K562 (cell line): ENCODE data around the gene UQCRH. TPM values are rescaled to one million over a fixed set of nuclear protein-coding genes. Genes with fewer than 3 reads are reported as not detected.
A peak's percentile ranks its signal among the peaks of the same experiment; 100 is the strongest.

Experiments used
- BHLHE40 ChIP-seq: IDR thresholded peaks from 2 replicates; pipeline ENCODE4 v1.6.1; 2011; ENCODE audit warnings: low read length, improper control_type of control experiment
- BRF2 ChIP-seq: IDR thresholded peaks from 3 replicates; pipeline ENCODE4 v1.6.1; 2011; ENCODE audit warnings: borderline replicate concordance, mild to moderate bottlenecking; ENCODE audit not compliant: insufficient read length, insufficient read depth
- CHD4 ChIP-seq: fragments of 200-600 bp; sonication (generic); IDR thresholded peaks from 3 replicates; pipeline ENCODE4 v1.6.1; 2012; ENCODE audit warnings: low read depth, mild to moderate bottlenecking, mixed read lengths, low read length, inconsistent platforms; ENCODE audit not compliant: insufficient read depth, insufficient replicate concordance, poor library complexity, severe bottlenecking
- ETV6 ChIP-seq, 3 experiments: fragments of 150-350 bp in 1 of 3; sonication (generic) in 1 of 3; formaldehyde crosslinking in 1 of 3; IDR thresholded peaks; 2 replicates each; pipeline versions ENCODE4 v1.6.1 to v1.8.0; 2014 to 2022; ENCODE audit warnings: borderline replicate concordance in 2 of 3, low read depth in 2 of 3, antibody characterized with exemption in 1 of 3, low read length in 1 of 3, mild to moderate bottlenecking in 1 of 3, missing genetic modification reagents in 1 of 3
- FOXJ3 ChIP-seq: sonication (generic); formaldehyde crosslinking; IDR thresholded peaks from 2 replicates; pipeline ENCODE4 v1.4.0; 2020; ENCODE audit warnings: mild to moderate bottlenecking, missing genetic modification reagents
- HCFC1 ChIP-seq: IDR thresholded peaks from 2 replicates; pipeline ENCODE4 v1.6.1; 2012; ENCODE audit warnings: low read depth, low read length, improper control_type of control experiment
- MAFK ChIP-seq: IDR thresholded peaks from 2 replicates; pipeline ENCODE4 v1.6.1; 2011; ENCODE audit warnings: low read length, improper control_type of control experiment
- NUFIP1 ChIP-seq: fragments of 450-650 bp; IDR thresholded peaks from 2 replicates; pipeline ENCODE4 v1.6.1; 2018; ENCODE audit not compliant: partially characterized antibody
- PHF8 ChIP-seq: fragments of 200-600 bp; sonication (generic); IDR thresholded peaks from 2 replicates; pipeline ENCODE4 v1.6.1; 2012; ENCODE audit warnings: mixed run types, mild to moderate bottlenecking, inconsistent platforms, low read length, moderate library complexity, borderline replicate concordance
- POLR2AphosphoS2 ChIP-seq: IDR thresholded peaks from 2 replicates; pipeline ENCODE4 v1.6.1; 2012; ENCODE audit warnings: low read length, improper control_type of control experiment
- SMAD4 ChIP-seq: fragments of 250-450 bp; sonication (Bioruptor Pico); conservative IDR thresholded peaks from 2 replicates; pipeline ENCODE4 v1.8.0; 2021; ENCODE audit warnings: inconsistent platforms, mild to moderate bottlenecking, moderate library complexity
- TARDBP ChIP-seq: fragments of 450-650 bp; IDR thresholded peaks from 2 replicates; pipeline ENCODE4 v1.6.1; 2016
- TCF3 ChIP-seq: sonication (generic); formaldehyde crosslinking; IDR thresholded peaks from 2 replicates; pipeline ENCODE4 v1.4.0; 2020; ENCODE audit warnings: mild to moderate bottlenecking, missing genetic modification reagents
- TCFL5 ChIP-seq: fragments of 250-450 bp; sonication (Bioruptor Pico); conservative IDR thresholded peaks from 2 replicates; pipeline ENCODE4 v1.6.1; 2021; ENCODE audit warnings: mild to moderate bottlenecking, moderate library complexity, matching md5 sums
- TSHZ1 ChIP-seq: fragments of 250-450 bp; sonication (Bioruptor Pico); IDR thresholded peaks from 2 replicates; pipeline ENCODE4 v1.4.0; 2020; ENCODE audit warnings: mild to moderate bottlenecking, moderate library complexity
- U2AF2 ChIP-seq: fragments of 200-400 bp; formaldehyde crosslinking; optimal IDR thresholded peaks from 2 replicates; pipeline ENCODE3; 2017; ENCODE audit warnings: low read depth, mild to moderate bottlenecking, low read length
- ZBTB12 ChIP-seq: fragments of 250-450 bp; sonication (Bioruptor Pico); IDR thresholded peaks from 2 replicates; pipeline ENCODE4 v1.4.0; 2020
- ZC3H4 ChIP-seq: sonication (generic); formaldehyde crosslinking; IDR thresholded peaks from 2 replicates; pipeline ENCODE4 v1.9.0; 2021; ENCODE audit warnings: missing genetic modification reagents, borderline replicate concordance
- ZNF175 ChIP-seq: fragments of 200-800 bp; sonication (Bioruptor generic); IDR thresholded peaks from 2 replicates; pipeline ENCODE4 v1.6.1; 2016; ENCODE audit warnings: low read depth, mild to moderate bottlenecking, missing genetic modification characterization, missing compliant biosample characterization
- ZNF398 ChIP-seq: fragments of 250-450 bp; sonication (Bioruptor Pico); IDR thresholded peaks from 2 replicates; pipeline ENCODE4 v1.8.0; 2021; ENCODE audit warnings: moderate library complexity, mild to moderate bottlenecking, inconsistent platforms
- ZNF830 ChIP-seq: fragments of 250-450 bp; sonication (Bioruptor Pico); IDR thresholded peaks from 2 replicates; pipeline ENCODE4 v1.5.0; 2021; ENCODE audit warnings: mild to moderate bottlenecking
- ZSCAN32 ChIP-seq: fragments of 450-650 bp; formaldehyde crosslinking; IDR thresholded peaks from 2 replicates; pipeline ENCODE4 v1.4.0; 2020; ENCODE audit warnings: mild to moderate bottlenecking, moderate library complexity
- polyA plus RNA-seq, 8 experiments: library from polyadenylated mRNA; depleted of rRNA in 4 of 8; stranded (reverse) in 5 of 8; unstranded in 3 of 8; fragments of >200 nt; fragmentation: Nextera tagmentation in 2 of 8; fragmentation: Illumina TruSeq in 1 of 8; extraction: Ambion mirVana in 2 of 8; extraction: Trizol in 1 of 8; gene quantifications; 2 replicates each; pipeline versions ENCODE4 v1.2.1 to v1.2.3, GENCODE V29; 2011 to 2014; ENCODE audit warnings: inconsistent platforms in 1 of 8, missing spikeins in 1 of 8
- total RNA-seq, 7 experiments: library from RNA; depleted of rRNA in 6 of 7; stranded (reverse); fragments of >200 nt in 6 of 7; fragmentation: Illumina TruSeq in 2 of 7; extraction: Trizol in 2 of 7; gene quantifications; 2 replicates each; pipeline versions ENCODE4 v1.2.1 to v1.2.3, GENCODE V29; 2011 to 2021; ENCODE audit warnings: low replicate concordance in 1 of 7

Gene UQCRH
- total and polyA plus RNA-seq, 9 of the 15 experiments (the other 6 are each of a cell fraction or from before 2014, with no cell fraction given) = 1,267 to 5,184 (median 2,410) TPM

GRCh38 chr1:46302641-46303037 lies 859 bp upstream of the UQCRH start (continued):
- TF ChIP-seq ZBTB12 (CRISPR knock-in tag) (no peak), ZC3H4 (peak; percentile 79; the same call in 1 of the 2 replicates), ZSCAN32 (CRISPR knock-in tag) (peak; percentile 22; the same call in 1 of the 2 replicates), ZNF398 (no peak), POLR2AphosphoS2 (no peak), U2AF2 (no peak), PHF8 (peak; percentile 71; the same call in 1 of the 2 replicates), BRF2 (no peak), TARDBP (no peak), ZNF175 (CRISPR knock-in tag) (no peak), FOXJ3 (no peak), CHD4 (peak; percentile 39), MAFK (no peak), TSHZ1 (CRISPR knock-in tag) (no peak), ZNF830 (CRISPR knock-in tag) (no peak), TCF3 (CRISPR knock-in tag) (no peak), NUFIP1 (no peak), BHLHE40 (no peak), SMAD4 (no peak), ETV6 (IDR thresholded peaks at IDR 0.05; ENCODE audit: borderline replicate concordance in 1 of 2, low read depth in 2 of 2, low read length in 1 of 2) (no peak), ETV6 (CRISPR knock-in tag; IDR thresholded peaks at IDR 0.05; ENCODE audit: borderline replicate concordance) (no peak), TCFL5 (CRISPR knock-in tag) (no peak), HCFC1 (no peak)
